Astrocyte (in vitro differentiated cells and primary cell): ENCODE results near the gene GIGYF2. TPM values are rescaled to one million over a fixed set of nuclear protein-coding genes. Genes with fewer than 3 reads are reported as not detected.

Source experiments
- DNase-seq: peaks from one replicate; pipeline ENCODE4 v3.0.0-alpha.2; 2010; ENCODE audit warnings: low read depth
- FAIRE-seq: peaks from 2 replicates; lab custom pipeline; 2011; peaks lifted over from hg19 to GRCh38; lab: Jason Lieb, UNC
- H2AFZ ChIP-seq: 2 replicates; pipeline ENCODE4 v1.6.0; 2012; ENCODE audit warnings: low read depth, low read length, inconsistent platforms
- H3K27ac ChIP-seq: 2 replicates; pipeline ENCODE4 v1.5.1; 2011; ENCODE audit warnings: low read depth, low read length, inconsistent platforms
- H3K27me3 ChIP-seq: 2 replicates; pipeline ENCODE4 v1.6.0; 2011; ENCODE audit warnings: low read length, inconsistent platforms; ENCODE audit not compliant: insufficient read depth
- H3K36me3 ChIP-seq: 2 replicates; pipeline ENCODE4 v1.5.1; 2011; ENCODE audit warnings: low read length, inconsistent platforms; ENCODE audit not compliant: insufficient read depth
- H3K4me1 ChIP-seq: 2 replicates; pipeline ENCODE4 v1.5.1; 2011; ENCODE audit warnings: low read length, inconsistent platforms; ENCODE audit not compliant: insufficient read depth
- H3K4me2 ChIP-seq: 2 replicates; pipeline ENCODE4 v1.6.0; 2012; ENCODE audit warnings: low read length, inconsistent platforms
- H3K4me3 ChIP-seq: 2 replicates; pipeline ENCODE4 v1.5.1; 2011; ENCODE audit warnings: low read depth, mild to moderate bottlenecking, low read length, inconsistent platforms; ENCODE audit not compliant: insufficient read depth
- H3K79me2 ChIP-seq: 2 replicates; pipeline ENCODE4 v1.6.0; 2012; ENCODE audit warnings: mild to moderate bottlenecking, low read length, inconsistent platforms; ENCODE audit not compliant: insufficient read depth
- H3K9ac ChIP-seq: 2 replicates; pipeline ENCODE4 v1.6.0; 2012; ENCODE audit warnings: mild to moderate bottlenecking, low read length, inconsistent platforms
- H3K9me3 ChIP-seq: 2 replicates; pipeline ENCODE4 v1.5.1; 2012; ENCODE audit warnings: low read depth, mild to moderate bottlenecking, low read length, inconsistent platforms; ENCODE audit not compliant: insufficient read depth
- H4K20me1 ChIP-seq: 2 replicates; pipeline ENCODE4 v1.6.0; 2012; ENCODE audit warnings: low read length, inconsistent platforms; ENCODE audit not compliant: insufficient read depth
- H3K27ac Mint-ChIP-seq: one replicate; pipeline ENCODE4 v1.8.0; 2021; ENCODE audit warnings: mild to moderate bottlenecking, mixed read lengths; ENCODE audit not compliant: unreplicated experiment
- H3K27me3 Mint-ChIP-seq: one replicate; pipeline ENCODE4 v1.8.0; 2021; ENCODE audit warnings: low read depth, mixed read lengths; ENCODE audit not compliant: unreplicated experiment
- H3K36me3 Mint-ChIP-seq: one replicate; pipeline ENCODE4 v1.8.0; 2021; ENCODE audit warnings: low read depth, mixed read lengths; ENCODE audit not compliant: unreplicated experiment
- H3K4me1 Mint-ChIP-seq: one replicate; pipeline ENCODE4 v1.8.0; 2021; ENCODE audit warnings: low read depth, mixed read lengths; ENCODE audit not compliant: unreplicated experiment
- H3K4me3 Mint-ChIP-seq: one replicate; pipeline ENCODE4 v1.8.0; 2021; ENCODE audit warnings: mild to moderate bottlenecking, moderate library complexity, mixed read lengths; ENCODE audit not compliant: unreplicated experiment
- H3K9me3 Mint-ChIP-seq: one replicate; pipeline ENCODE4 v1.8.0; 2021; ENCODE audit warnings: mild to moderate bottlenecking, mixed read lengths; ENCODE audit not compliant: unreplicated experiment
- CTCF ChIP-seq: IDR thresholded peaks from 2 replicates; pipeline ENCODE4 v1.5.1; 2011; ENCODE audit warnings: low read depth, mild to moderate bottlenecking, inconsistent platforms, low read length, moderate library complexity; ENCODE audit not compliant: insufficient read depth
- EZH2 ChIP-seq: IDR thresholded peaks from 2 replicates; pipeline ENCODE4 v1.6.1; 2012; ENCODE audit warnings: mild to moderate bottlenecking, low read length, inconsistent platforms; ENCODE audit not compliant: insufficient read depth
- total RNA-seq: library from RNA; stranded (reverse); gene quantifications from 2 replicates; pipeline ENCODE4 v1.2.1, GENCODE V29; 2021

Gene GIGYF2
- total RNA-seq, 1 donor from 2014 or later = 47.1 TPM

GRCh38 chr2:232870018-232870765, 173.1 kb downstream of the GIGYF2 start, which contains the start of gene SNORC:
TSS of gene SNORC (plus strand) at chr2:232870264. CDS start at chr2:232870342, 78 bp downstream.
- Mint-ChIP-seq H3K27ac (peak within 1 kb of the TSS; percentile 53), H3K4me1 (peaks cover 9% of the 10 kb centered on the region), H3K4me3 (no peak within 1 kb of the TSS), H3K27me3 (peaks cover 6% of the 10 kb centered on the region), H3K36me3 (peaks cover 8% of the 10 kb centered on the region), H3K9me3 (no peaks in the 10 kb centered on the region)
- Histone ChIP-seq H3K79me2 (no peaks in the 10 kb centered on the region), H3K27me3 (no peaks in the 10 kb centered on the region), H3K4me2 (no peak within 1 kb of the TSS), H3K9me3 (no peaks in the 10 kb centered on the region), H3K36me3 (no peaks in the 10 kb centered on the region), H4K20me1 (no peaks in the 10 kb centered on the region), H3K9ac (no peak within 1 kb of the TSS), H3K27ac (no peak within 1 kb of the TSS), H3K4me1 (no peaks in the 10 kb centered on the region), H2AFZ (no peak within 1 kb of the TSS), H3K4me3 (no peak within 1 kb of the TSS)
- FAIRE-seq (no peak), DNase-seq (no peak)
- TF ChIP-seq CTCF = no peak
- no peak for TF ChIP-seq EZH2

GRCh38 chr2:232870766-232871371, 173.7 kb downstream of the GIGYF2 start:
- FAIRE-seq (no peak), DNase-seq (no peak)
- no peak overlapping the region for H2AFZ ChIP-seq
- peaks cover 9% of the 10 kb centered on the region for H3K4me1 Mint-ChIP-seq
- peaks cover 10% of the 10 kb centered on the region for H3K27me3 Mint-ChIP-seq
- no peaks in the 10 kb centered on the region for H3K79me2 ChIP-seq
- H3K4me3 Mint-ChIP-seq = no peak overlapping the region
- H3K36me3 Mint-ChIP-seq = peaks cover 8% of the 10 kb centered on the region
- no peaks in the 10 kb centered on the region for H3K9me3 Mint-ChIP-seq
- no peak overlapping the region for H3K9ac ChIP-seq
- H4K20me1 ChIP-seq = no peaks in the 10 kb centered on the region
- H3K36me3 ChIP-seq = no peaks in the 10 kb centered on the region
- H3K4me3 ChIP-seq = no peak overlapping the region
- H3K27me3 ChIP-seq = no peaks in the 10 kb centered on the region
- no peaks in the 10 kb centered on the region for H3K4me1 ChIP-seq
- no peak overlapping the region for H3K4me2 ChIP-seq
- no peak overlapping the region for H3K27ac ChIP-seq
- TF ChIP-seq EZH2 (no peak), CTCF (no peak)
- H3K9me3 ChIP-seq = no peaks in the 10 kb centered on the region
- H3K27ac Mint-ChIP-seq = no peak overlapping the region
